HG03045 (cell line): ENCODE data around the gene SERPINA4.

Source experiments
- ATAC-seq: cut with Tn5 transposase; IDR thresholded peaks from one replicate; pipeline ENCODE4 v1.9.1; 2021; ENCODE audit warnings: mild to moderate bottlenecking, moderate library complexity; ENCODE audit not compliant: unreplicated experiment

SERPINA4 gene

GRCh38 chr14:94560751-94561655, at the start of gene SERPINA4:
SERPINA4 (plus strand) TSS chr14:94561442; CDS start chr14:94563483, 2,041 bp downstream.
- no peak for ATAC-seq

- no peak for ATAC-seq
These were observed 46.9 kb upstream of the SERPINA4 start for GRCh38 chr14:94514351-94514750.

GRCh38 chr14:94515426-94515825, 45.8 kb upstream of the SERPINA4 start:
- ATAC-seq: no peak

- no peak for ATAC-seq
These were observed 45.4 kb upstream of the SERPINA4 start for GRCh38 chr14:94515856-94516255.

- no peak for ATAC-seq
These were observed 44.0 kb upstream of the SERPINA4 start for GRCh38 chr14:94517248-94517640.

- no peak for ATAC-seq
These were observed 43.5 kb upstream of the SERPINA4 start for GRCh38 chr14:94517641-94518257.

GRCh38 chr14:94521375-94522114, 39.7 kb upstream of the SERPINA4 start:
- ATAC-seq: no peak

- ATAC-seq: no peak
These were observed 39.0 kb upstream of the SERPINA4 start for GRCh38 chr14:94522115-94522724.

GRCh38 chr14:94523265-94523664, 38.0 kb upstream of the SERPINA4 start:
- no peak for ATAC-seq

- ATAC-seq: no peak
These were observed 37.1 kb upstream of the SERPINA4 start for GRCh38 chr14:94524093-94524492.

- no peak for ATAC-seq
These were observed 30.1 kb upstream of the SERPINA4 start for GRCh38 chr14:94531187-94531586.

GRCh38 chr14:94532447-94532846, 28.8 kb upstream of the SERPINA4 start:
- ATAC-seq: no peak

- no peak for ATAC-seq
These were observed 25.7 kb upstream of the SERPINA4 start for GRCh38 chr14:94535506-94535905.

GRCh38 chr14:94536836-94537235, 24.4 kb upstream of the SERPINA4 start:
- no peak for ATAC-seq

GRCh38 chr14:94538070-94538740, 23.0 kb upstream of the SERPINA4 start:
- ATAC-seq: no peak

GRCh38 chr14:94539181-94539580, 22.1 kb upstream of the SERPINA4 start:
- no peak for ATAC-seq

GRCh38 chr14:94540031-94540794, 21.0 kb upstream of the SERPINA4 start:
- no peak for ATAC-seq

- ATAC-seq: no peak
These were observed 19.8 kb upstream of the SERPINA4 start for GRCh38 chr14:94541234-94541975.
